GM12891 (cell line): ENCODE data around the gene ADAMTS17.

Experiments
- DNase-seq: peaks from one replicate; pipeline ENCODE4 v3.0.0; 2011; ENCODE audit warnings: low spot score; ENCODE audit not compliant: insufficient read length
- FAIRE-seq: peaks from 2 replicates; lab custom pipeline; 2011; peaks lifted over from hg19 to GRCh38; lab: Jason Lieb, UNC
- PAX5 ChIP-seq: IDR thresholded peaks from 2 replicates; pipeline ENCODE4 v1.6.1; 2011; ENCODE audit warnings: low read length, moderate library complexity, mild to moderate bottlenecking; ENCODE audit not compliant: insufficient read depth, severe bottlenecking
- POLR2A ChIP-seq: IDR thresholded peaks from 2 replicates; pipeline ENCODE4 v1.6.1; 2011; ENCODE audit warnings: low read depth, low read length, control low read depth
- POLR2AphosphoS5 ChIP-seq: IDR thresholded peaks from 2 replicates; pipeline ENCODE4 v1.6.1; 2011; ENCODE audit warnings: low read depth, low read length, control low read depth
- POU2F2 ChIP-seq: IDR thresholded peaks from 2 replicates; pipeline ENCODE4 v1.6.1; 2011; ENCODE audit warnings: low read depth, mild to moderate bottlenecking, control low read depth, low read length, moderate library complexity
- SPI1 ChIP-seq: IDR thresholded peaks from 2 replicates; pipeline ENCODE4 v1.6.1; 2011; ENCODE audit warnings: low read depth, low read length, control low read depth
- TAF1 ChIP-seq: IDR thresholded peaks from 2 replicates; pipeline ENCODE4 v1.6.1; 2011; ENCODE audit warnings: low read depth, low read length, control low read depth

The ADAMTS17 gene

GRCh38 chr15:100226107-100226506 lies 115.7 kb downstream of the ADAMTS17 start:
- no peak for FAIRE-seq
- TF ChIP-seq SPI1, result no peak
- no peak for TF ChIP-seq POLR2AphosphoS5
- no peak for TF ChIP-seq POLR2A
- no peak for TF ChIP-seq POU2F2
- no peak for TF ChIP-seq TAF1
- no peak for TF ChIP-seq PAX5
- no peak for DNase-seq

GRCh38 chr15:100224206-100225185 lies 117.3 kb downstream of the ADAMTS17 start:
- TF ChIP-seq PAX5 (no peak), POLR2AphosphoS5 (no peak)
- FAIRE-seq (no peak), DNase-seq (no peak)

- FAIRE-seq, result no peak
- DNase-seq, result no peak
- TF ChIP-seq POLR2AphosphoS5 (no peak), SPI1 (no peak), POLR2A (no peak), POU2F2 (no peak), PAX5 (no peak), TAF1 (no peak)
These were observed 119.4 kb downstream of the ADAMTS17 start for GRCh38 chr15:100222349-100222715.

- no peak for FAIRE-seq
- DNase-seq, result no peak
- no peak for TF ChIP-seq POU2F2
- TF ChIP-seq PAX5, result no peak
- no peak for TF ChIP-seq POLR2AphosphoS5
- no peak for TF ChIP-seq POLR2A
- no peak for TF ChIP-seq SPI1
- TF ChIP-seq TAF1, result no peak
These were observed 120.1 kb downstream of the ADAMTS17 start for GRCh38 chr15:100221471-100222348.

GRCh38 chr15:100220058-100220768 lies 121.6 kb downstream of the ADAMTS17 start:
- DNase-seq, result no peak
- FAIRE-seq, result no peak
- TF ChIP-seq POU2F2, result no peak
- no peak for TF ChIP-seq POLR2AphosphoS5
- TF ChIP-seq POLR2A, result no peak
- no peak for TF ChIP-seq SPI1

GRCh38 chr15:100218434-100218833 lies 123.3 kb downstream of the ADAMTS17 start:
- FAIRE-seq (no peak), DNase-seq (no peak)
- TF ChIP-seq POU2F2, result no peak
- no peak for TF ChIP-seq PAX5
- TF ChIP-seq TAF1, result no peak
- no peak for TF ChIP-seq SPI1
- TF ChIP-seq POLR2A, result no peak
- no peak for TF ChIP-seq POLR2AphosphoS5

- FAIRE-seq (no peak), DNase-seq (no peak)
- TF ChIP-seq TAF1, result no peak
- TF ChIP-seq SPI1, result no peak
- no peak for TF ChIP-seq POLR2AphosphoS5
- TF ChIP-seq POU2F2, result no peak
- TF ChIP-seq PAX5, result no peak
- no peak for TF ChIP-seq POLR2A
These were observed 125.6 kb downstream of the ADAMTS17 start for GRCh38 chr15:100216182-100216581.

GRCh38 chr15:100215843-100216169 lies 126.0 kb downstream of the ADAMTS17 start:
- DNase-seq, result no peak
- no peak for FAIRE-seq
- no peak for TF ChIP-seq POLR2AphosphoS5
- no peak for TF ChIP-seq TAF1
- TF ChIP-seq PAX5, result no peak
- no peak for TF ChIP-seq POU2F2
- TF ChIP-seq POLR2A, result no peak
- TF ChIP-seq SPI1, result no peak
